AG08395 (cell line): ENCODE data around the gene EID3.
A peak's percentile ranks its signal among the peaks of the same experiment; 100 is the strongest.
"Not testable (repeated sequence)": the region's sequence is repeated elsewhere in the genome, so short reads cannot be mapped to it uniquely, and the experiment has no call there.

ENCODE experiments used
- DNase-seq: peaks from one replicate; pipeline ENCODE4 v3.0.0; 2012; ENCODE audit warnings: mixed read lengths, low spot score

EID3 gene

GRCh38 chr12:104290320-104290719 lies 13.2 kb upstream of the EID3 start:
- DNase-seq: no peak

- no peak for DNase-seq
Observed at GRCh38 chr12:104290855-104291254, 12.7 kb upstream of the EID3 start.

GRCh38 chr12:104291867-104292524 lies 11.5 kb upstream of the EID3 start:
- DNase-seq: no peak

GRCh38 chr12:104292872-104293794 lies 10.4 kb upstream of the EID3 start:
- no peak for DNase-seq

GRCh38 chr12:104294158-104294859 lies 9.2 kb upstream of the EID3 start:
- not testable (repeated sequence) for DNase-seq

- no peak for DNase-seq
Observed at GRCh38 chr12:104294927-104295668, 8.4 kb upstream of the EID3 start.

GRCh38 chr12:104295954-104296353 lies 7.6 kb upstream of the EID3 start:
- DNase-seq: no peak

- no peak for DNase-seq
Observed at GRCh38 chr12:104296718-104297117, 6.8 kb upstream of the EID3 start.

GRCh38 chr12:104297477-104298113 lies 5.9 kb upstream of the EID3 start:
- no peak for DNase-seq

GRCh38 chr12:104299842-104300481 lies 3.6 kb upstream of the EID3 start:
- no peak for DNase-seq

- peak; percentile 48 for DNase-seq
Observed at GRCh38 chr12:104304261-104305009, 896 bp downstream of the EID3 start.

- DNase-seq: no peak
Observed at GRCh38 chr12:104305349-104305748, 1.8 kb downstream of the EID3 start.

- no peak for DNase-seq
Observed at GRCh38 chr12:104306376-104306775, 2.8 kb downstream of the EID3 start.

GRCh38 chr12:104306943-104307654 lies 3.6 kb downstream of the EID3 start:
- DNase-seq: no peak

GRCh38 chr12:104307655-104308000 lies 4.1 kb downstream of the EID3 start:
- no peak for DNase-seq

GRCh38 chr12:104309446-104309993 lies 6.0 kb downstream of the EID3 start:
- DNase-seq: no peak

GRCh38 chr12:104310751-104311633 lies 7.5 kb downstream of the EID3 start:
- no peak for DNase-seq

- DNase-seq: no peak
Observed at GRCh38 chr12:104312202-104312601, 8.7 kb downstream of the EID3 start.
